Neuronal stem cell (in vitro differentiated cells): ENCODE data around the gene HNRNPLL.

Source experiments
- DNase-seq: peaks from one replicate; pipeline ENCODE4 v3.0.0-alpha.2; 2013; ENCODE audit warnings: low spot score
- H2AFZ ChIP-seq: one replicate; pipeline ENCODE4 v1.6.1; 2013; ENCODE audit warnings: mild to moderate bottlenecking, low read length, inconsistent platforms
- H2AK5ac ChIP-seq: 2 replicates; pipeline ENCODE4 v1.6.1; 2013; ENCODE audit warnings: low read depth, mild to moderate bottlenecking, inconsistent platforms, low read length, moderate library complexity, mixed read lengths
- H2BK120ac ChIP-seq: 2 replicates; pipeline ENCODE4 v1.6.1; 2013; ENCODE audit warnings: low read depth, mild to moderate bottlenecking, inconsistent platforms, low read length, moderate library complexity, mixed read lengths
- H2BK12ac ChIP-seq: one replicate; pipeline ENCODE4 v1.6.1; 2013; ENCODE audit warnings: low read length, inconsistent platforms
- H2BK15ac ChIP-seq: 2 replicates; pipeline ENCODE4 v1.6.1; 2013; ENCODE audit warnings: mild to moderate bottlenecking, low read length, inconsistent platforms, mixed read lengths
- H2BK5ac ChIP-seq: one replicate; pipeline ENCODE4 v1.6.1; 2013; ENCODE audit warnings: inconsistent platforms, mild to moderate bottlenecking, low read length, moderate library complexity
- H3K14ac ChIP-seq: one replicate; pipeline ENCODE4 v1.6.1; 2013; ENCODE audit warnings: low read length, inconsistent platforms
- H3K18ac ChIP-seq: 2 replicates; pipeline ENCODE4 v1.6.1; 2013; ENCODE audit warnings: low read length, inconsistent platforms
- H3K23ac ChIP-seq: 2 replicates; pipeline ENCODE4 v1.6.1; 2013; ENCODE audit warnings: low read depth, mild to moderate bottlenecking, mixed read lengths, low read length, inconsistent platforms; ENCODE audit not compliant: poor library complexity
- H3K27ac ChIP-seq: replicated peaks from 3 replicates; pipeline ENCODE4 v1.5.1; 2013; ENCODE audit warnings: low read length, inconsistent platforms
- H3K27me3 ChIP-seq, 3 experiments: 2 replicates each; pipeline ENCODE4 v1.6.1; 2013; ENCODE audit warnings: low read length in 3 of 3, mild to moderate bottlenecking in 2 of 3, inconsistent platforms in 1 of 3, low read depth in 1 of 3, mixed read lengths in 1 of 3, moderate library complexity in 1 of 3; ENCODE audit not compliant: control insufficient read depth in 3 of 3, insufficient read depth in 3 of 3
- H3K36me3 ChIP-seq, 2 donors: replicated peaks in 1 of 2; 2 replicates each; pipeline ENCODE4 v1.6.1; 2013; ENCODE audit warnings: low read length in 2 of 2; ENCODE audit not compliant: control insufficient read depth in 2 of 2, insufficient read depth in 2 of 2
- H3K4ac ChIP-seq: 2 replicates; pipeline ENCODE4 v1.6.1; 2013; ENCODE audit warnings: inconsistent platforms, mild to moderate bottlenecking, low read length, moderate library complexity
- H3K4me1 ChIP-seq, 2 donors: 1 replicate in 1 of 2; 2 replicates in 1 of 2; pipeline ENCODE4 v1.6.1; 2013; ENCODE audit warnings: low read length in 2 of 2, low read depth in 1 of 2; ENCODE audit not compliant: control insufficient read depth in 2 of 2, insufficient read depth in 1 of 2
- H3K4me2 ChIP-seq: one replicate; pipeline ENCODE4 v1.6.1; 2013; ENCODE audit warnings: mild to moderate bottlenecking, low read length, inconsistent platforms; ENCODE audit not compliant: insufficient read depth, poor library complexity, severe bottlenecking
- H3K4me3 ChIP-seq, 2 donors: 2 replicates each; pipeline ENCODE4 v1.5.1; 2013; ENCODE audit warnings: low read length in 2 of 2, mild to moderate bottlenecking in 2 of 2, inconsistent platforms in 1 of 2, moderate library complexity in 1 of 2
- H3K79me1 ChIP-seq: one replicate; pipeline ENCODE4 v1.6.1; 2013; ENCODE audit warnings: low read depth, mild to moderate bottlenecking, inconsistent platforms, low read length, moderate library complexity
- H3K9ac ChIP-seq: one replicate; pipeline ENCODE4 v1.6.1; 2013; ENCODE audit warnings: mild to moderate bottlenecking, low read depth, low read length, inconsistent platforms; ENCODE audit not compliant: poor library complexity
- H3K9me3 ChIP-seq, 2 donors: replicated peaks in 1 of 2; 2 replicates each; pipeline versions ENCODE3 to v1.6.1; 2013; ENCODE audit warnings: low read length in 2 of 2, mild to moderate bottlenecking in 2 of 2, inconsistent platforms in 1 of 2, low read depth in 1 of 2, mixed read lengths in 1 of 2, moderate library complexity in 1 of 2; ENCODE audit not compliant: control insufficient read depth in 2 of 2, insufficient read depth in 1 of 2
- H4K8ac ChIP-seq: one replicate; pipeline ENCODE4 v1.6.1; 2013; ENCODE audit warnings: low read depth, mild to moderate bottlenecking, inconsistent platforms, low read length, moderate library complexity
- H4K91ac ChIP-seq: one replicate; pipeline ENCODE4 v1.6.1; 2013; ENCODE audit warnings: low read length, low read depth, mild to moderate bottlenecking, inconsistent platforms; ENCODE audit not compliant: poor library complexity
- WGBS, 2 donors: extraction: QIAGEN DNeasy Blood & Tissue Kit; methylation state at CpG; one replicate each; pipeline ENCODE4 v1.1.7; 2013; ENCODE audit warnings: missing lambda C conversion rate in 2 of 2, mixed read lengths in 1 of 2; ENCODE audit not compliant: insufficient read length in 2 of 2, insufficient replicate concordance in 1 of 2; ENCODE audit errors: extremely low coverage in 2 of 2; 5-methylcytosine and 5-hydroxymethylcytosine counted together

HNRNPLL gene

GRCh38 chr2:38627391-38627790 lies 24.7 kb upstream of the HNRNPLL start:
- Histone ChIP-seq H3K27ac (no peak overlapping the region), H2BK15ac (no peak overlapping the region), H3K9ac (no peak overlapping the region), H2BK12ac (no peak overlapping the region), H2AFZ (no peak overlapping the region), H3K27me3 (peaks cover 0 to 12% (median 0%) of the 10 kb centered on the region in 3 experiments), H3K36me3 (no peaks in the 10 kb centered on the region), H3K4me2 (no peak overlapping the region), H2AK5ac (no peak overlapping the region), H2BK5ac (no peak overlapping the region), H2BK120ac (no peak overlapping the region), H3K18ac (no peak overlapping the region), H3K14ac (no peak overlapping the region), H3K4me3 (no peak overlapping the region), H3K4ac (no peak overlapping the region), H3K79me1 (no peaks in the 10 kb centered on the region), H4K8ac (no peak overlapping the region), H3K9me3 (peaks cover 2 to 4% of the 10 kb centered on the region in 2 donors), H3K4me1 (no peaks in the 10 kb centered on the region), H4K91ac (no peak overlapping the region), H3K23ac (no peak overlapping the region)
- no peak for DNase-seq
- no CpG with 5 or more reads among the region's 4 CpGs for WGBS, 2 donors

GRCh38 chr2:38626326-38627035 lies 23.8 kb upstream of the HNRNPLL start:
- H3K36me3 ChIP-seq = no peaks in the 10 kb centered on the region
- H3K14ac ChIP-seq = no peak overlapping the region
- no peak overlapping the region for H2BK15ac ChIP-seq
- no peak overlapping the region for H3K23ac ChIP-seq
- H3K27me3 ChIP-seq = peaks cover 0 to 12% (median 0%) of the 10 kb centered on the region in 3 experiments
- H2AK5ac ChIP-seq = no peak overlapping the region
- DNase-seq = no peak
- H3K4ac ChIP-seq = no peak overlapping the region
- H3K9me3 ChIP-seq = peaks cover 2 to 4% of the 10 kb centered on the region in 2 donors
- no peaks in the 10 kb centered on the region for H3K79me1 ChIP-seq
- no peak overlapping the region for H2AFZ ChIP-seq
- H3K18ac ChIP-seq = no peak overlapping the region
- H2BK120ac ChIP-seq = no peak overlapping the region
- no peak overlapping the region for H4K8ac ChIP-seq
- no peak overlapping the region for H2BK12ac ChIP-seq
- no peak overlapping the region for H4K91ac ChIP-seq
- H3K27ac ChIP-seq = no peak overlapping the region
- no peak overlapping the region for H3K4me3 ChIP-seq
- no CpG with 5 or more reads among the region's 7 CpGs for WGBS, 2 donors
- H3K4me2 ChIP-seq = no peak overlapping the region
- no peaks in the 10 kb centered on the region for H3K4me1 ChIP-seq
- no peak overlapping the region for H2BK5ac ChIP-seq
- H3K9ac ChIP-seq = no peak overlapping the region

- Histone ChIP-seq H3K9me3 (no peaks in the 10 kb centered on the region), H3K4me3 (no peak overlapping the region), H3K79me1 (no peaks in the 10 kb centered on the region), H3K36me3 (no peaks in the 10 kb centered on the region), H3K27me3 (peaks cover 0 to 6% (median 0%) of the 10 kb centered on the region in 3 experiments), H2BK12ac (no peak overlapping the region), H3K27ac (no peak overlapping the region), H4K91ac (no peak overlapping the region), H2BK15ac (no peak overlapping the region), H4K8ac (no peak overlapping the region), H3K18ac (no peak overlapping the region), H3K4ac (no peak overlapping the region), H3K14ac (no peak overlapping the region), H3K4me2 (no peak overlapping the region), H2AK5ac (no peak overlapping the region), H2BK120ac (no peak overlapping the region), H3K4me1 (peaks cover 0 to 2% of the 10 kb centered on the region in 2 donors), H3K23ac (no peak overlapping the region), H2BK5ac (no peak overlapping the region), H3K9ac (no peak overlapping the region), H2AFZ (peak overlapping the region; percentile 37)
- no peak for DNase-seq
- WGBS, 2 donors = no CpG with 5 or more reads among the region's 3 CpGs
These were observed 19.5 kb upstream of the HNRNPLL start for GRCh38 chr2:38622210-38622609.

GRCh38 chr2:38621018-38621417 lies 18.3 kb upstream of the HNRNPLL start:
- Histone ChIP-seq H4K8ac (no peak overlapping the region), H3K4me1 (peaks cover 0 to 2% of the 10 kb centered on the region in 2 donors)

More at GRCh38 chr2:38621018-38621417, 18.3 kb upstream of the HNRNPLL start:
- no peak overlapping the region for H3K14ac ChIP-seq
- no peaks in the 10 kb centered on the region for H3K36me3 ChIP-seq
- no peak overlapping the region for H3K23ac ChIP-seq
- no peak overlapping the region for H2BK12ac ChIP-seq
- no peak overlapping the region for H3K4me3 ChIP-seq
- H3K27ac ChIP-seq = no peak overlapping the region
- H3K18ac ChIP-seq = no peak overlapping the region
- H4K91ac ChIP-seq = no peak overlapping the region
- H3K27me3 ChIP-seq = no peaks in the 10 kb centered on the region
- no peak overlapping the region for H2AFZ ChIP-seq
- H2BK120ac ChIP-seq = no peak overlapping the region
- H3K79me1 ChIP-seq = no peaks in the 10 kb centered on the region
- no peak overlapping the region for H3K4ac ChIP-seq
- no peak overlapping the region for H3K4me2 ChIP-seq
- no peaks in the 10 kb centered on the region for H3K9me3 ChIP-seq
- no peak overlapping the region for H2BK15ac ChIP-seq
- no peak overlapping the region for H2BK5ac ChIP-seq
- DNase-seq = no peak
- no peak overlapping the region for H2AK5ac ChIP-seq
- no peak overlapping the region for H3K9ac ChIP-seq
